ENCODE results near the gene VPS13D. TPM values are rescaled to one million over a fixed set of nuclear protein-coding genes. Genes with fewer than 3 reads are reported as not detected.

The VPS13D gene
- total and polyA plus RNA-seq, 4 donors, result 10.2 to 68.3 (median 12.6) TPM

- Histone ChIP-seq H3K36me3 (ENCODE audit: control insufficient read depth in 4 of 4, insufficient read depth in 3 of 4, low read depth in 1 of 4, low read length in 3 of 4) (no peaks in the 10 kb centered on the region), H3K9ac (ENCODE audit: low read depth in 1 of 2, low read length in 2 of 2) (no peak overlapping the region), H3K4me1 (ENCODE audit: control insufficient read depth in 4 of 4, insufficient read depth in 4 of 4, low read length in 3 of 4) (peaks cover 12 to 28% (median 16%) of the 10 kb centered on the region in 4 donors), H3K27ac (ENCODE audit: low read depth in 1 of 2, low read length in 2 of 2) (no peak overlapping the region), H3K27me3 (ENCODE audit: control insufficient read depth in 4 of 4, insufficient read depth in 4 of 4, low read length in 3 of 4) (no peaks in the 10 kb centered on the region), H3K9me3 (ENCODE audit: control insufficient read depth in 4 of 4, low read length in 3 of 4) (no peaks in the 10 kb centered on the region), H3K4me3 (ENCODE audit: low read depth in 1 of 3, low read length in 3 of 3) (no peak overlapping the region)
- no peak for TF ChIP-seq HNF4A (conservative IDR thresholded peaks at IDR 0.05)
- TF ChIP-seq, protein P1, sequence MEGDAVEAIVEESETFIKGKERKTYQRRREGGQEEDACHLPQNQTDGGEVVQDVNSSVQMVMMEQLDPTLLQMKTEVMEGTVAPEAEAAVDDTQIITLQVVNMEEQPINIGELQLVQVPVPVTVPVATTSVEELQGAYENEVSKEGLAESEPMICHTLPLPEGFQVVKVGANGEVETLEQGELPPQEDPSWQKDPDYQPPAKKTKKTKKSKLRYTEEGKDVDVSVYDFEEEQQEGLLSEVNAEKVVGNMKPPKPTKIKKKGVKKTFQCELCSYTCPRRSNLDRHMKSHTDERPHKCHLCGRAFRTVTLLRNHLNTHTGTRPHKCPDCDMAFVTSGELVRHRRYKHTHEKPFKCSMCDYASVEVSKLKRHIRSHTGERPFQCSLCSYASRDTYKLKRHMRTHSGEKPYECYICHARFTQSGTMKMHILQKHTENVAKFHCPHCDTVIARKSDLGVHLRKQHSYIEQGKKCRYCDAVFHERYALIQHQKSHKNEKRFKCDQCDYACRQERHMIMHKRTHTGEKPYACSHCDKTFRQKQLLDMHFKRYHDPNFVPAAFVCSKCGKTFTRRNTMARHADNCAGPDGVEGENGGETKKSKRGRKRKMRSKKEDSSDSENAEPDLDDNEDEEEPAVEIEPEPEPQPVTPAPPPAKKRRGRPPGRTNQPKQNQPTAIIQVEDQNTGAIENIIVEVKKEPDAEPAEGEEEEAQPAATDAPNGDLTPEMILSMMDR (IDR thresholded peaks at IDR 0.05; ENCODE audit: low read depth, low read length, missing input control), result no peak
- no peak for TF ChIP-seq SP1 (IDR thresholded peaks at IDR 0.05)
- no peak for TF ChIP-seq JUND (IDR thresholded peaks at IDR 0.05)
- no peak for TF ChIP-seq RAD21 (IDR thresholded peaks at IDR 0.05)
- no peak for TF ChIP-seq FOXA1 (IDR thresholded peaks at IDR 0.05)
- TF ChIP-seq EGR1 (IDR thresholded peaks at IDR 0.05; ENCODE audit: low read depth in 2 of 2), result no peak
- TF ChIP-seq HNF4G (IDR thresholded peaks at IDR 0.05), result no peak
- no peak for TF ChIP-seq NR2F2 (IDR thresholded peaks at IDR 0.05)
- TF ChIP-seq, protein P2, sequence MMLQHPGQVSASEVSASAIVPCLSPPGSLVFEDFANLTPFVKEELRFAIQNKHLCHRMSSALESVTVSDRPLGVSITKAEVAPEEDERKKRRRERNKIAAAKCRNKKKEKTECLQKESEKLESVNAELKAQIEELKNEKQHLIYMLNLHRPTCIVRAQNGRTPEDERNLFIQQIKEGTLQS (IDR thresholded peaks at IDR 0.05), result no peak
- TF ChIP-seq MAX (IDR thresholded peaks at IDR 0.05), result no peak
- TF ChIP-seq, protein P3, sequence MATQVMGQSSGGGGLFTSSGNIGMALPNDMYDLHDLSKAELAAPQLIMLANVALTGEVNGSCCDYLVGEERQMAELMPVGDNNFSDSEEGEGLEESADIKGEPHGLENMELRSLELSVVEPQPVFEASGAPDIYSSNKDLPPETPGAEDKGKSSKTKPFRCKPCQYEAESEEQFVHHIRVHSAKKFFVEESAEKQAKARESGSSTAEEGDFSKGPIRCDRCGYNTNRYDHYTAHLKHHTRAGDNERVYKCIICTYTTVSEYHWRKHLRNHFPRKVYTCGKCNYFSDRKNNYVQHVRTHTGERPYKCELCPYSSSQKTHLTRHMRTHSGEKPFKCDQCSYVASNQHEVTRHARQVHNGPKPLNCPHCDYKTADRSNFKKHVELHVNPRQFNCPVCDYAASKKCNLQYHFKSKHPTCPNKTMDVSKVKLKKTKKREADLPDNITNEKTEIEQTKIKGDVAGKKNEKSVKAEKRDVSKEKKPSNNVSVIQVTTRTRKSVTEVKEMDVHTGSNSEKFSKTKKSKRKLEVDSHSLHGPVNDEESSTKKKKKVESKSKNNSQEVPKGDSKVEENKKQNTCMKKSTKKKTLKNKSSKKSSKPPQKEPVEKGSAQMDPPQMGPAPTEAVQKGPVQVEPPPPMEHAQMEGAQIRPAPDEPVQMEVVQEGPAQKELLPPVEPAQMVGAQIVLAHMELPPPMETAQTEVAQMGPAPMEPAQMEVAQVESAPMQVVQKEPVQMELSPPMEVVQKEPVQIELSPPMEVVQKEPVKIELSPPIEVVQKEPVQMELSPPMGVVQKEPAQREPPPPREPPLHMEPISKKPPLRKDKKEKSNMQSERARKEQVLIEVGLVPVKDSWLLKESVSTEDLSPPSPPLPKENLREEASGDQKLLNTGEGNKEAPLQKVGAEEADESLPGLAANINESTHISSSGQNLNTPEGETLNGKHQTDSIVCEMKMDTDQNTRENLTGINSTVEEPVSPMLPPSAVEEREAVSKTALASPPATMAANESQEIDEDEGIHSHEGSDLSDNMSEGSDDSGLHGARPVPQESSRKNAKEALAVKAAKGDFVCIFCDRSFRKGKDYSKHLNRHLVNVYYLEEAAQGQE (IDR thresholded peaks at IDR 0.05), result no peak
- TF ChIP-seq GABPA (IDR thresholded peaks at IDR 0.05 in 1 of 2, conservative IDR thresholded peaks at IDR 0.05 in 1 of 2), result no peak
- no peak for TF ChIP-seq YY1 (IDR thresholded peaks at IDR 0.05)
- TF ChIP-seq ZBTB33 (IDR thresholded peaks at IDR 0.05), result no peak
- no peak for TF ChIP-seq RXRA (IDR thresholded peaks at IDR 0.05)
- TF ChIP-seq FOXA2 (IDR thresholded peaks at IDR 0.05), result no peak
- TF ChIP-seq TAF1 (conservative IDR thresholded peaks at IDR 0.05), result no peak
- 81% methylated on average over 2 of the region's 2 CpGs for WGBS
- DNase-seq (ENCODE audit: low spot score), result no peak
These were observed 256.2 kb downstream of the VPS13D start for GRCh38 chr1:12486059-12486341.

Measured in liver (tissue), 9 donors.